ENCODE measurements around the gene HEYL. TPM values are rescaled to one million over a fixed set of nuclear protein-coding genes. Genes with fewer than 3 reads are reported as not detected.
A peak's percentile ranks its signal among the peaks of the same experiment; 100 is the strongest.

The HEYL gene
- total RNA-seq, 1 donor from 2014 or later = 4.9 TPM

- Mint-ChIP-seq H3K4me1 (no peaks in the 10 kb centered on the region), H3K27me3 (ENCODE audit: low read depth) (peaks cover 10% of the 10 kb centered on the region), H3K27ac (ENCODE audit: unreplicated experiment) (no peak overlapping the region)
Observed at GRCh38 chr1:39593386-39593785, 46.1 kb downstream of the HEYL start.

DNA sequence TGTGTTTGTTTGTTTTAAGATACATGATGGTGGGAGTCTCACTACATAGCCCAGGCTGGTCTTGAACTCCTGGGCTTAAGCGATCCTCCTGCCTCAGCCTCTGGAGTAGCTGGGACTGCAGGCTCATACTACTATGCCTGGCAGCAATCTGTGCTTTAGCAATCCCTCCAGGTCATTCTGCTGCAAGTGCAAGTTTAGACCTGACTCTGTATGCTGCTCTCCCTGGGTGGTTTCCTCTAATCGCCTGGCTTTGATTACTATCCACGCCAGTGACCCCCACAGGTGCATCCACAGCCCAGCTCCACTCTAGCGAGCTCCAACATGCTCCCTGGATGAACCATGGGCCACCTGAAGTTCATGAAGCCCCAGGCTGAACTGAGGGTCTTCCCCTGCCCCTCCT, 47.4 kb downstream of the HEYL start:
- no peaks in the 10 kb centered on the region for H3K9me3 Mint-ChIP-seq
- no peaks in the 10 kb centered on the region for H3K36me3 Mint-ChIP-seq (ENCODE audit: low read depth)
- H3K4me3 Mint-ChIP-seq = no peak overlapping the region
- peaks cover 8% of the 10 kb centered on the region for H3K27me3 Mint-ChIP-seq (ENCODE audit: low read depth)
- no peak overlapping the region for H3K27ac Mint-ChIP-seq (ENCODE audit: unreplicated experiment)
- H3K4me1 Mint-ChIP-seq = no peaks in the 10 kb centered on the region
- no peak for DNase-seq (ENCODE audit: low read depth, low spot score)
- TF ChIP-seq CTCF (conservative IDR thresholded peaks at IDR 0.05) = no peak

More at GRCh38 chr1:39593386-39593785, 46.1 kb downstream of the HEYL start:
- no peaks in the 10 kb centered on the region for H3K36me3 Mint-ChIP-seq (ENCODE audit: low read depth)
- DNase-seq (ENCODE audit: low read depth, low spot score) = no peak
- no peak overlapping the region for H3K4me3 Mint-ChIP-seq
- no peaks in the 10 kb centered on the region for H3K9me3 Mint-ChIP-seq
- TF ChIP-seq CTCF (conservative IDR thresholded peaks at IDR 0.05) = no peak

DNA sequence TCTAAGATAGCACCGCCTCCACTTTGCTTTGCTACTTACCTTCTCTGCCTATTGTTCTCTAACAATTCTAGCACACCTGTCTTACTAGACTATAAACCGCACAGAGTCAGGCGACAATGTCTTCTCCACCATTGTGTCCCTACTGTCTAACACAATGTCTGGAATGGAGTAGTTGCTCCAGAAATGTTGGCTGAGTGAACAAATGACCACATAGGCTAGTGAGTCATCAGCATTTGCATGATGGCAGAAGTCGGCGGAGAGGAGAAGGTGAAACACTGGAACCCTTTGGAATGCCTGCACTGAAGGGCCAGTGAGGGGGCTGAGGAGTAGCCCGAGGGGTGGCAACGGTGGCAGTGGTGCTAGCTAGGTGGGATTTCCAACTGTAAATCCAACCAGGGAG, 48.9 kb downstream of the HEYL start:
- Mint-ChIP-seq H3K27me3 (ENCODE audit: low read depth) (peaks cover 3% of the 10 kb centered on the region), H3K4me1 (no peaks in the 10 kb centered on the region), H3K36me3 (ENCODE audit: low read depth) (no peaks in the 10 kb centered on the region), H3K4me3 (no peak overlapping the region), H3K9me3 (no peaks in the 10 kb centered on the region), H3K27ac (ENCODE audit: unreplicated experiment) (no peak overlapping the region)
- DNase-seq (ENCODE audit: low read depth, low spot score) = no peak
- no peak for TF ChIP-seq CTCF (conservative IDR thresholded peaks at IDR 0.05)

DNA sequence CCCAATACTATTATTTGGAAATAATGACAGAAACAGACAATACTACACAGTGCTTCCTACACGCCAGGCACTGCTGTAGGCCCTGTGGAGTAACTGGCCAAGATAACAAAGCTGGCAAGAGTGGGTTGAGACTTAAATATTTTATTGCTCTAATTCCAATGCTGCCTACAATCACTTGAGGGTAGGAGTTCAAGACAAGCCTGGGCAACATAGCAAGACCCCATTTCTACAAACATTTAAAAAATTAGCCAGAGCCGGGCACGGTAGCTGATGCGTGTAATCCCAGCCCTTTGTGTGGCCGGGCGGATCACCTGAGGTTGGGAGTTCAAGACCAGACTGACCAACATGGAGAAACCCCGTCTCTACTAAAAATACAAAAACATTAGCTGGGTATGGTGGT, 53.5 kb downstream of the HEYL start:
- TF ChIP-seq CTCF (conservative IDR thresholded peaks at IDR 0.05) = no peak
- DNase-seq (ENCODE audit: low read depth, low spot score) = no peak
- Mint-ChIP-seq H3K36me3 (ENCODE audit: low read depth) (no peaks in the 10 kb centered on the region), H3K4me1 (no peaks in the 10 kb centered on the region), H3K4me3 (no peak overlapping the region), H3K9me3 (no peaks in the 10 kb centered on the region), H3K27ac (ENCODE audit: unreplicated experiment) (no peak overlapping the region), H3K27me3 (ENCODE audit: low read depth) (no peaks in the 10 kb centered on the region)

DNA sequence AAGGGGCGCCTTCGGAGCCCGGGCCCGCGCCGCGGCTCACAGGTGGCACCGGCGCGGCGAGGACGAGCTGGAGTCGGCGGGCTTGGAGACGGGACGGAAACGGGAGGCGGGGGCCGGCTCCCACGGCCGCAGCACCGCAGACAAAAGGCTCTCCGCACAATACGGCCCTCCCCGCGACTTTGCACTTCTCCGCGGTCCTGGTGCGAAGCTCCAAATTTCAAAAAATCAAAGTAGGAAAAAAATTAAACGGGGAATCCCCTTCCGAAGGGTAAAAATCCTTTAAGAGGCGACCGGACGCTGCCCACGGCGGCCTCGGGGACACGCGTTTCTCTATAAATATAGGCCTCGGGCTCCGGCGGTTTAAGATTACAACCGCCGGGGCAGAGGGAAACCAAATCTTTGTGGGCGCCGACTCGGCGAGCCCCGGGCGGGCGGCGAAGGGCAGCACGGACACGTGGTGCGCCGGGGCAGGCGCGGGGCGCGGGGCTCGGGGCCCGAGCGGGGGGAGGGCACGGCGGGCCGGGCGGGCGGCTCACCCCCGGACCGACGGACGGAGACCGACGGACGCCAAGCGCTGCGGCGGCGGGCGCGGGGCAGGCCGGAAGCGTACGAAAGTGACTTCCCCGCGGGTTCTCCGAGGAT, 63.3 kb downstream of the HEYL start:
- Mint-ChIP-seq H3K4me1 (peaks cover 38% of the 10 kb centered on the region), H3K4me3 (peak overlapping the region; percentile 96), H3K36me3 (ENCODE audit: low read depth) (peaks cover 19% of the 10 kb centered on the region), H3K27ac (ENCODE audit: unreplicated experiment) (peak overlapping the region; percentile 86), H3K9me3 (no peaks in the 10 kb centered on the region), H3K27me3 (ENCODE audit: low read depth) (no peaks in the 10 kb centered on the region)
- TF ChIP-seq CTCF (conservative IDR thresholded peaks at IDR 0.05) = no peak
- peak; percentile 7 for DNase-seq (ENCODE audit: low read depth, low spot score)

Data from neural crest cell (in vitro differentiated cells).